ENCODE measurements around the gene CD7. TPM values are rescaled to one million over a fixed set of nuclear protein-coding genes. Genes with fewer than 3 reads are reported as not detected.

CD7 gene
- total and polyA plus RNA-seq, 2 donors (not counting 3 experiments of a cell fraction or from before 2014, with no cell fraction given) = not detected

DNA sequence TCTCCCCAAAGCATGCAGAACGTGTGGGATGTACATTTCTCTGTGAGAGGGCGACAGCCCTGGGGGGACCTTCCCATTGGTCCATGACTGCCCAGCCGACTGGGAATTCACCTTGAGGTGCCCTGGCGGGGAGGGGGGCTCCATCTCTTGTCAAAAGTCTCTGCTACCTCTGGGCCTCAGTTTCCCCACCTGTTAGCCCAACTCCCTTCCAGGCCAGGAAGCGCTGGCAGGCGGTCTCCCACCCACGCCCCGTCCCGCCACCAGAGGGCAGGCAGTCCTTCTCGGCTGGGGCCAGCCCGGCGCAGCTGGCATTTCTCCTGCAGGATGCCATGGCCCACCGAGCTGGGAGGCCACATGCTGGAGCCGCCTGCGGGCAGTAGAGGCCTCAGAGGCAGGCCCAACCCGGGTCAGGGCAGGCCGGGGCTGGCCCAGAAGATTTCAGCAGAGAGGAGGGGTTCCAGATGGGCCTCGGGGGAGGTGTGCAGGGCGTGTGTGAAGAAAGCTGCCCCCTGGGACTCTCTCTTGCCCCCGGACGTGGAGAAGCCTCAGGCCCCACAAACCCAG, 16.6 kb downstream of the CD7 start:
- CTCF ChIA-PET = interaction anchor here (0.6 to 4.4 kb wide), 17 partner anchors 10 to 466 kb away, joined by 3 to 26 read pairs (median 4); partner anchors contain the start of gene SECTM1
- H3K9me1 ChIP-seq (replicated peaks; ENCODE audit: control insufficient read depth, extremely low read depth, insufficient read depth, low read length) = no peaks in the 10 kb centered on the region
- dilution Hi-C loops (cut with MboI; ENCODE audit: extremely low pct_ligation_motif_present, low sequenced_read_pairs) = no loop called here

More for the DNA sequence above, 16.6 kb downstream of the CD7 start:
- DNase-seq (ENCODE audit: low read depth, low spot score) = peak; percentile 35
- Histone ChIP-seq H4K20me1 (replicated peaks; ENCODE audit: control insufficient read depth, extremely low read depth, insufficient read depth, low read length) (no peaks in the 10 kb centered on the region), H3K36me3 (ENCODE audit: control insufficient read depth in 2 of 2, extremely low read depth in 1 of 2, insufficient read depth in 2 of 2, low read length in 2 of 2) (no peaks in the 10 kb centered on the region), H3K27ac (ENCODE audit: insufficient read depth, low read depth, low read length) (no peak overlapping the region), H3K27me3 (ENCODE audit: control insufficient read depth in 2 of 2, insufficient read depth in 2 of 2, low read length in 2 of 2) (no peaks in the 10 kb centered on the region), H3K4me1 (ENCODE audit: control insufficient read depth, extremely low read depth, insufficient read depth, low read length) (peaks cover 24% of the 10 kb centered on the region), H3K4me2 (ENCODE audit: insufficient read depth, low read length) (no peak overlapping the region), H3K79me2 (ENCODE audit: control insufficient read depth, insufficient read depth, low read length) (no peaks in the 10 kb centered on the region), H3K4me3 (replicated peaks in 1 of 3; ENCODE audit: insufficient read depth in 1 of 3, low read depth in 1 of 3, low read length in 3 of 3) (no peak overlapping the region), H3K9me3 (replicated peaks; ENCODE audit: control insufficient read depth, insufficient read depth, low read length) (no peaks in the 10 kb centered on the region), H3K9ac (replicated peaks; ENCODE audit: extremely low read depth, insufficient read depth, low read length) (no peak overlapping the region), H2AFZ (ENCODE audit: low read depth, low read length) (no peak overlapping the region)
- no peak for TF ChIP-seq MYC (IDR thresholded peaks at IDR 0.05; ENCODE audit: low read depth, low read length)
- TF ChIP-seq CTCF (IDR thresholded peaks at IDR 0.05; ENCODE audit: extremely low read depth in 1 of 2, insufficient read depth in 1 of 2, low read depth in 1 of 2, low read length in 2 of 2) = peak; percentile 81 to 90
- TF ChIP-seq EZH2 (IDR thresholded peaks at IDR 0.05; ENCODE audit: borderline replicate concordance, low read depth, low read length, severe bottlenecking) = no peak
- BruUV-seq (replicated peaks) = no TSS peak
- intact Hi-C loops (cut with micrococcal nuclease) = loop anchor here (1.0 kb wide), 1 partner anchor 21 kb away; no protein-coding TSS in a partner anchor
- POLR2A ChIA-PET = no interaction called here
- FAIRE-seq = peak; percentile 67

Data from endothelial cell of umbilical vein (primary cell).